Activated T-cell treated with anti-CD3 and anti-CD28 coated beads, Interleukin-2, amount 50 U/mL, for 1 hour (primary cell): Measurements from ENCODE around the gene KSR1.
"Not testable (repeated sequence)": the region's sequence is repeated elsewhere in the genome, so short reads cannot be mapped to it uniquely, and the experiment has no call there.

Experiments
- DNase-seq: peaks from one replicate; pipeline ENCODE4 v3.0.0-alpha.2; 2020

The KSR1 gene

GRCh38 chr17:27427166-27427862 is 28.9 kb upstream of the KSR1 start:
- not testable (repeated sequence) for DNase-seq

- no peak for DNase-seq
Measured at GRCh38 chr17:27428781-27429505, 27.3 kb upstream of the KSR1 start.

- DNase-seq, result no peak
Measured at GRCh38 chr17:27429666-27430382, 26.4 kb upstream of the KSR1 start.

GRCh38 chr17:27430383-27430840 is 25.8 kb upstream of the KSR1 start:
- no peak for DNase-seq

GRCh38 chr17:27430882-27431491 is 25.3 kb upstream of the KSR1 start:
- DNase-seq, result no peak

- DNase-seq, result no peak
Measured at GRCh38 chr17:27433521-27433920, 22.7 kb upstream of the KSR1 start.

GRCh38 chr17:27435431-27436070 is 20.7 kb upstream of the KSR1 start:
- not testable (repeated sequence) for DNase-seq

GRCh38 chr17:27438348-27438998 is 17.8 kb upstream of the KSR1 start:
- no peak for DNase-seq

GRCh38 chr17:27439342-27439741 is 16.9 kb upstream of the KSR1 start:
- DNase-seq, result no peak

- DNase-seq, result no peak
Measured at GRCh38 chr17:27442702-27443101, 13.5 kb upstream of the KSR1 start.

GRCh38 chr17:27443491-27443890 is 12.8 kb upstream of the KSR1 start:
- no peak for DNase-seq

- DNase-seq, result no peak
Measured at GRCh38 chr17:27445971-27446370, 10.3 kb upstream of the KSR1 start.

- DNase-seq, result no peak
Measured at GRCh38 chr17:27446569-27447301, 9.5 kb upstream of the KSR1 start.

- not testable (repeated sequence) for DNase-seq
Measured at GRCh38 chr17:27448534-27448933, 7.7 kb upstream of the KSR1 start.

GRCh38 chr17:27449541-27449940 is 6.7 kb upstream of the KSR1 start:
- DNase-seq, result no peak

GRCh38 chr17:27449988-27450387 is 6.3 kb upstream of the KSR1 start:
- no peak for DNase-seq

- DNase-seq, result no peak
Measured at GRCh38 chr17:27450416-27450815, 5.8 kb upstream of the KSR1 start.

- no peak for DNase-seq
Measured at GRCh38 chr17:27451906-27452305, 4.3 kb upstream of the KSR1 start.

GRCh38 chr17:27452828-27453227 is 3.4 kb upstream of the KSR1 start:
- no peak for DNase-seq

GRCh38 chr17:27453471-27453870 is 2.8 kb upstream of the KSR1 start:
- no peak for DNase-seq

GRCh38 chr17:27454089-27454488 is 2.2 kb upstream of the KSR1 start:
- DNase-seq, result no peak
